Measurements from ENCODE around the gene WDR26.
"Not testable (repeated sequence)": the region's sequence is repeated elsewhere in the genome, so short reads cannot be mapped to it uniquely, and the experiment has no call there.

Gene WDR26

DNA sequence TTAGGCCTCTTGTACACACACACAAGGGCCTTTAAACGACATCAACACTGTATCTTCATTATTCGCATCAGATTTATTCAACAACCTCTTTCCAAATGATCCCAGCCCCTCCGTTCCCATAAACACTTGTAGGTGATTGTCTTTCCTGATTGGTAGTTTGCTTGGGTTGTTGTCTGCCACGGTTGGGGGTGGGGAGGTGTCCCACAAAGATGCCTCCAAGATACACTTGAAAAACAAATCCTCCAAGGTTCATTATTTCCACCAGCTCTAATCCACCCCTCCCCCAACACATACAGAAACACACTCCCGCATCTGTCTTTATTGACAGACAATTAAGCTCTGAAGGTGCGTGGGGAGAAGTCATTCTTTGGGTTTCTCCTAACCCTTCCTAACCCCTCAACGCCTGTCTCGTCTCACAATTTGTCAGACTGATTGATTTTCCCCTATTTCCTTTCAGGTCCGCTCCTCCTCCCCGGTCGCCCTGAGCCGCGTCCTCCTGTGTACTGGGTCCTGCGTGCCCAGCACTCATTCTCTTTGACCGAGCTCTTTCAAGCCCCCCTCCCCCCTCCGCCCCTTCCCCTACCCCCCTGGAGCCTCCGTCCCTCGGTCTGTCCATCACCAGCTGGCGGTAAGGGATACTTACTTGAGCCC lies 1.4 kb downstream of the WDR26 start:
- DNase-seq = no peak

DNA sequence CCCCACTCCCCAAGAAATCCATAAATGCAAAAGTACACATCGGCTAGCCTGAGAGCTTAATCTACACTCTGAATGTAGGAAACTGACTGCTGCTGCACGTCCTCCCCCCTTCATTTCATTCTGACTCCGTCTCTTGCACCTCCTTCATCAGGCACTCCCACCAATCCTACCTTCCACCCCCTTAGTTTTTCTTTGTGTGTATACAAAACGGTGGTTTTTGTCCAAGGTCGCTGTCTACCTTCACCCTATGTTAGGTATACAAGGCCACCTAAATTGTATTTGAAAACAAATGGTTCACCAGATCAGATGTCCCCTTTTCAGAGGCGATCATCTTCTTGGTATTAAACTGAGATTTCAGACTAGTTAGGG lies 1.9 kb downstream of the WDR26 start:
- DNase-seq = no peak

DNA sequence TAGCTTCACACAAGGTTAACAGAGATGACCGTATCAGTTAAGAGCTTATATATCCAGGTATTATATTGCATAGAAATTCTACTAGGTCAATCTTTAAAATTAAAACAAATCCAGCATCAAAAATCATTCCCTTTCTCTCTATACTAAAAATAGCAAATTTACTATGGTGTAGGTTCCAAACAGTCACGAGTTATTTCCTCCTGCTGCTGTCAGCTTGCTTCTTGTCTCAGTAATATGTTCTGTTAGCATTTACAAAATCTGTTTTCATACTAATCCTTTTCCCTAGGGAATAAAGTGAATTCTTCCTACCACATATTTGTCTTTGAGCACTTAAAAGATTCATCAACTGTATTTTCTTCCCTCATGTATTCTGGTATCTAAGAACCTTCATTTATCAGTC lies 2.5 kb downstream of the WDR26 start:
- DNase-seq = no peak

GRCh38 chr1:224431726-224432125 lies 2.9 kb downstream of the WDR26 start:
- DNase-seq = no peak

GRCh38 chr1:224430511-224431113 lies 4.0 kb downstream of the WDR26 start:
- no peak for DNase-seq

DNA sequence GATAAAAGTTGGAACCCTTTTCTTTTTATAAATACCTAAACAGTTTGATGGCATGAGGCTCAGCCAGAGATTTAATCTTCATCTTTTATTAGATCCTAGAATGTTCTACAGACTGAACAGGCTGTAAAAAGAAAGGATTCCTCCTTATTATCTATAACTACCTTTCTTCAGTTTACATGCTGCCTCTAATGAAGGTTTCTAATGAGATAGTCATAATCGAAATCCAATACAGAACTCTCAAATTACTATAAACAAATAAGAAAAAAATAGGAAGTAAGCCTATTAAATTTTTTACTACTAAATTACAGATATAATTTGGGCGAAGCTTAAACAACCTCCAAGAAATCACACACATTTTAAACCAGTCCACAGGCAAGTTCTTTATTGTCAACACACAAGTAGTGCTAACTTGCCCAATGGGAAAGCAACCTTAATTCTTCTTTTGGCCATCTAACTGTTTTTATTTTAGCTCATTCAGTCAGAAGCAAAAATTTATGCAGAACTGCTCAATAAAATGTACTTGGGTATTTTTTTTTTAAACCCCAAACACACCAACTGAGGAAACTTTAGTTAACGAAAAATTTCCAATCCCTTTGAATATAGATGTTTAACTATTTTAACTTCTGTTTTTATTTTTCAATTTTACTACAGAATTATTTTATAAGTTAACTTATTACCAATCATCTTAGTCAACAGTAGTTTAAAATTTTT lies 4.8 kb downstream of the WDR26 start:
- DNase-seq = no peak

DNA sequence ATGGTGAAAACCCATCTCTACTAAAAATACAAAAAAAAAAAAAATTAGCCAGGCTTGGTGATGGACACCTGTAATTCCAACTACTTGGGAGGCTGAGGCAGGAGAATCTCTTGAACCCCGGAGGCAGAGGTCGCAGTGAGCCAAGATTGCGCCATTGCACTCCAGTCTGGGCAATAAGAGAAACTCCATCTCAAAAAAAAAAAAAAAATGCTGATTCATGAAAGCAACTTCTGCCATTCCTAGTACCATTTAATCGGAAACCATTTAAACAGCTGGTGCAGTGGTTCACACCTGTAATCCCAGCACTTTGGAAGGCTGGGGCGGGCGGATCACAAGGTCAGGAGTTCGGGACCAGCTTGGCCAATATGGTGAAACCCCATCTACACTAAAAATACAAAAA lies 5.9 kb downstream of the WDR26 start:
- DNase-seq = not testable (repeated sequence)

DNA sequence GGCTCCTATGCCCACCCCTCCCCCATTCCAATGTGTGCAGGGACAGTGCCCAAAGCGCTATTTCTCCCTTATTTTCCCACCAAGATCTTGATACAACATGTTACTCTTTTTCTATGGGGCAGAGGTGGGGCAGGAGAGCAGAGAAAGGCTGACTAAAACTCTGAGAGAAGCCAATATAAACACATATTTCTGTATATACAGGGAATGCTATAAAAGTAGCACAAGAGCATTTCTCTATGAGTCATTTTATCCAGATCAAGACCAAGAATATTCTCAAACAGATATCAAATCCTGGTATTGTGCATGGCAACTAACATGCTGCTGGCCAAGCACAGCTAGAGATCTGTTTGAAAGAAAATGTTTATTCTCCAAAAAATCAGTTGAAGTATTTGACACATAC lies 7.3 kb downstream of the WDR26 start:
- DNase-seq = no peak

DNA sequence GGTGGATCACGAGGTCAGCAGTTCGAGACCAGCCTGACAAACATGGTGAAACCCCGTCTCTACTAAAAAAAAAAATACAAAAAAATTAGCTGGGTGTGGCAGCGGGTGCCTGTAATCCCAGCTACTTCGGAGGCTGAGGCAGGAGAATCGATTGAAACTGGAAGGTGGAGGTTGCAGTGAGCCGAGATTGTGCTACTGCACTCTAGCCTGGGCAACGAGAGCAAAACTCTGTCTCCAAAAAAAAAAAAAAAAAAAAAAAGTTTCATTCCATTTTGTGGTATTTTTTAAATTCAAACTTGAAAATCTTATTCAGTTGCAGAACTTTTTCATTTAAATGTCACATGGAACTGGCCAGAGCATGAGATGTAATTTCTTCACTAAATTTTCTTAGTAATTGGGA lies 7.7 kb downstream of the WDR26 start:
- DNase-seq = not testable (repeated sequence)

- no peak for DNase-seq
Measured at GRCh38 chr1:224425279-224425884, 9.2 kb downstream of the WDR26 start.

DNA sequence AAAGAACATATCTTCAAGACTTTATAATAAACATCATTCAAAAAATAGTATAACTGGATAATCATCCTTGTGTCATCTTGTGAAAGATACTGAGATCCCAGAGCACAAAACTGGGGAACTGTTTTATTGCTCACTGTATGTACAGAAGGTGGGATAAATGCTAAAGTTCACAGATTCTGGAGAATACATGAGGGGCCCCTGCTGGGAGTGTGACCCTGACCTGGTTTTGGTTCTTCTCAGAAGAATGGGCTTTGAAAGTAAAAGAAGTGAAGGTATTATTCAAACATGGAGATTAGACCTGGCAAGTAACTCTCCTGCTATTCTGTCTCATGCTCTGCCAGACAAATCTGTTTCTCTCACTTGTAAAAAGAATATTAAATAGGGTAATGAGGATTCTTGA lies 14.5 kb downstream of the WDR26 start:
- DNase-seq = no peak

GRCh38 chr1:224411766-224412165 lies 22.8 kb downstream of the WDR26 start:
- no peak for DNase-seq

DNA sequence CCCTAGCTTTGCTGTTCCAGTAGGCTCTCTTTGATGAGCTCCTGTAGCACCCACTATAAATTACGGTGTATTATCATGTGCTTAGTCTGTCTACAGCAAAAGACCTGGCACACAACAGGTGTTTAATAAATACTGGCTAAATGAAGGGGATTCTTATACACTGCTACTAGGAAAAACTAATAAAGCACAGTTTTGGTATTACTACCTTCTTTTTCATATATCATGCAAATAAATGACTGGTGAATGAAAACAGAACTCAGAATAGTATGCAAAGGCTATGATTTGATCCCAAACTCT lies 26.4 kb downstream of the WDR26 start:
- DNase-seq = no peak

DNA sequence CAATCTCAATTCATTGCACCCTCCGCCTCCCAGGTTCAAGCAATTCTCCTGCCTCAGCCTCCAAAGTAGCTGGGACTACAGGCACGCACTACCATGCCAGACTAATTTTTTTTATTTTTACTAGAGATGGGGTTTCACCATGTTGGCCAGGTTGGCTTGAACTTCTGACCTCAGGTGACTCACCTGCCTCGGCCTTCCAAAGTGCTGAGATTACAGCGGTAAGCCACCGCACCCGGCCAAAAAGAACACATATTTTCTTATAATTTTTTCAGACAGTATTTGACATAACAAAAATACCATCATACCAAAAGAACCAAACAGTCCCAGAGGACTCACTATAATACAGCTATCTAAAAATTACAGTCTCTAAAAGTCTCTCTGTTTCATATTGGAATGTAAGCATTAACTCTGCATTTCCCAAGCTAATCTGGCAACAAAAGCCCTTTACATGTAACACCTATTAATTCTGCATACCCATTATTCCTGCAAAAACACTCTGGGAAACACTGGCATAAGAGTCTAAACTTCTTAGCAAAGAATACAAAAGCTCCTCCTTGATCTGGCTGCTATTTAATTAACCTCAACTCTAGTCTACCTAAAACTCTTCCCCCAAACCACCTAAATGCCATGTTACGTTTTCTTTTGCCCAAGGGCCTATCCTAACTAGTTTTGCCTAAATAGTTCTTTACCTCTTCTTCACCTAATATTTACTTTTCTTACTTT lies 26.9 kb downstream of the WDR26 start:
- DNase-seq = no peak

DNA sequence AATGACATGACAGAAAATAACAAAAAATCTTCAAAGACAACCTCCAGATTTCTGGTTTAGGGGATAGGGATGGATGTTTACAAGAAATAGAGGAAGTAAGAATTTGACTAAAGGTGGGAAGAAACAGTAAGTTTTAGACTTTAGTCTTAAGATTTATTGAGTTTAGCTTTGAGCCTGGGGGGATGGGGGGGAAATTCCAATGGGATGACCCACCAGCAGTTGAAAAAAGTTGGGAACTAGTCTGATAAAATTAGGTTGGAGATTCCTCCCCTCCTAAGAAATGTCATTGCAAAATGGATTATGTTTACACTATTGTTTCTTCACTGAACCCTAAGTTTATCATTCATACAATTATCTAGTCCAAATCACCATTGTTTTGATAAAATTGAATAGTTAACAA lies 28.4 kb downstream of the WDR26 start:
- no peak for DNase-seq

- no peak for DNase-seq
Measured at GRCh38 chr1:224405604-224405970, 29.0 kb downstream of the WDR26 start.

GRCh38 chr1:224404916-224405603 lies 29.5 kb downstream of the WDR26 start:
- DNase-seq = no peak

DNA sequence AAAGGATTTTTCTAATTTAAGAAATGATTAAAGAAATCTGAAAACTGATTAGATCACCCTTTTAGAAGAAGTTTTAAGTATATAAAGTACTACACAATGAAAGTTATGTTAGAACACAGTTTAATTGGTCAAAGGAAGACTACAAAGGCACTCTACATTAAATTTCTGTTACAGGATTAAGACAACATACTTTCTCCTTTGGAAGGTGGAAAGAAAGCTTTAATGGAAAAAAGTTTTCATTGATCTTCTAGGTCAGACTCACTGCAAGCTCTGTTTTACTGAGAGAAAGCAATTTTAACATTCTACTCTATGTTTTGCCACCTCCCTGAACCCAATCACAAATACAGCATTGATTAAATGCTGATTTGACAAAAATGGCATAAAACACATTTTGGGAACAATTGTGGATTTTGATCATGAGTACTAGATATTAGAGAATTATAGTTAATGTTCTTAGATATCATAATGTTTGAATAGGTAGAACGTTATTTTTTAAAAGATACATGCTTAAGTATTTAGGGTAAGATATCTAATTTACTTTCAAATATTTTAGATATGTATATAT lies 32.0 kb downstream of the WDR26 start:
- DNase-seq = no peak

- DNase-seq = no peak
Measured at GRCh38 chr1:224399887-224400286, 34.7 kb downstream of the WDR26 start.

DNA sequence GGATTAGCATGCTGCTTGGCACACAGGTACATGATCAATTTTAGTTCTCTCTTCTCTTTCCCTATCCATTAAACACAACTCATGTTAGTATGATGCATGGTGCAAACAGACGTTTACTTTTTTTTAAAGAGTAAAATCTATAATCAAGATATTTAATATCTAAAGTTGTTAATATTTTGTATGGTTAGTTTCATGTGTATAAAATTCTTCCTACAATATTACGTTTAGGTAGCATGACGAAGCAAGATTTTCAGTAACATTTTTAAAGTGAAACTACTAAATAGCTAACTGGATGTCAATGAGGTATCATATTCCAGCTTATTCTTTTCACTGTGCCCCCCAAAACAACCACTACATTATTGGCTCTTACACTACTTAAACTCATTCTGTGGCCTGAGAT lies 41.3 kb downstream of the WDR26 start:
- DNase-seq = no peak

GRCh38 chr1:224392411-224393249 lies 42.0 kb downstream of the WDR26 start:
- DNase-seq = no peak

DNA sequence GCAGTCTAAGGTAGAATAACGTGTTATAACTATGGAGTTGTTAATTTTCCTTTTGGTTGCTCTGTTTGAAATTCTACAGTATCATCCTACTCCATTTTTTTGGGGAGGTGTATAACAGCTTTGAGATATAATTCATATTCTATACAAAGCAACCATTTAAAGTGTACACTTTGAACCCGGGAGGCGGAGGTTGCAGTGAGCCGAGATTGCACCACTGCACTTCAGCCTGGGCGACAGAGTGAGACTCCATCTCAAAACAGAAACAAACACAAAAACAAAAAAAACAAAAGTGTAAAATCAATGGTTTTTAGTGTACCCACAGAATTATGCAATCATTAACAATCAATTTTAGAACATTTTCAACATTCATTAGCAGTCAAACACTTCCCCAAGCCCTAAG lies 44.1 kb downstream of the WDR26 start:
- no peak for DNase-seq
